GM11168 (cell line): ENCODE data around the gene MTCL1.

Experiments
- in situ Hi-C: fragments of 300-500 bp; cut with MboI; formaldehyde crosslinking; loops from one replicate; pipeline ENCODE4 v1.12.0; 2022; ENCODE audit warnings: low sequenced_read_pairs; ENCODE audit not compliant: unreplicated experiment

Gene MTCL1

GRCh38 chr18:8685914-8686216 is 19.5 kb upstream of the MTCL1 start:
- in situ Hi-C loops, result no loop called here

- in situ Hi-C loops, result no loop called here
Measured at GRCh38 chr18:8686611-8687010, 18.7 kb upstream of the MTCL1 start.

GRCh38 chr18:8688216-8688800 is 17.0 kb upstream of the MTCL1 start:
- in situ Hi-C loops, result no loop called here

- in situ Hi-C loops, result no loop called here
Measured at GRCh38 chr18:8688816-8689215, 16.5 kb upstream of the MTCL1 start.

- in situ Hi-C loops, result no loop called here
Measured at GRCh38 chr18:8689517-8689916, 15.8 kb upstream of the MTCL1 start.

- in situ Hi-C loops, result no loop called here
Measured at GRCh38 chr18:8694891-8695290, 10.5 kb upstream of the MTCL1 start.

GRCh38 chr18:8695932-8696517 is 9.3 kb upstream of the MTCL1 start:
- in situ Hi-C loops, result no loop called here

GRCh38 chr18:8696749-8697211 is 8.6 kb upstream of the MTCL1 start:
- in situ Hi-C loops, result no loop called here

- in situ Hi-C loops, result no loop called here
Measured at GRCh38 chr18:8699126-8699525, 6.2 kb upstream of the MTCL1 start.

- in situ Hi-C loops, result no loop called here
Measured at GRCh38 chr18:8699948-8700347, 5.4 kb upstream of the MTCL1 start.

GRCh38 chr18:8701546-8702118 is 3.7 kb upstream of the MTCL1 start:
- in situ Hi-C loops, result no loop called here

- in situ Hi-C loops, result no loop called here
Measured at GRCh38 chr18:8702668-8703067, 2.7 kb upstream of the MTCL1 start.

GRCh38 chr18:8703092-8703709 is 2.2 kb upstream of the MTCL1 start:
- in situ Hi-C loops, result no loop called here

- in situ Hi-C loops, result no loop called here
Measured at GRCh38 chr18:8703781-8704301, 1.5 kb upstream of the MTCL1 start.

- in situ Hi-C loops, result no loop called here
Measured at GRCh38 chr18:8704361-8705237, 757 bp upstream of the MTCL1 start.

GRCh38 chr18:8705961-8706790 is 820 bp downstream of the MTCL1 start:
- in situ Hi-C loops, result no loop called here

GRCh38 chr18:8706791-8707555 is 1.6 kb downstream of the MTCL1 start:
- in situ Hi-C loops, result no loop called here

GRCh38 chr18:8707556-8708300 is 2.4 kb downstream of the MTCL1 start:
- in situ Hi-C loops, result no loop called here
